H9 (cell line): ENCODE data around the gene APC. TPM values are rescaled to one million over a fixed set of nuclear protein-coding genes. Genes with fewer than 3 reads are reported as not detected.

Source experiments
- DNase-seq: peaks from one replicate; pipeline ENCODE4 v3.0.0-alpha.2; 2017
- H2AFZ ChIP-seq: one replicate; pipeline ENCODE4 v1.6.1; 2013; ENCODE audit warnings: mild to moderate bottlenecking, low read length, control low read depth, moderate library complexity
- H2AK5ac ChIP-seq: 2 replicates; pipeline ENCODE4 v1.6.1; 2013; ENCODE audit warnings: low read length, control low read depth, mixed read lengths; ENCODE audit not compliant: insufficient read length
- H2BK120ac ChIP-seq: one replicate; pipeline ENCODE4 v1.6.1; 2013; ENCODE audit warnings: low read depth, mild to moderate bottlenecking, low read length, control low read depth, inconsistent platforms; ENCODE audit not compliant: poor library complexity, severe bottlenecking
- H2BK12ac ChIP-seq: 2 replicates; pipeline ENCODE4 v1.6.1; 2013; ENCODE audit warnings: low read length, control low read depth, mixed read lengths, low read depth; ENCODE audit not compliant: insufficient read length
- H2BK15ac ChIP-seq: 2 replicates; pipeline ENCODE4 v1.6.1; 2013; ENCODE audit warnings: low read depth, low read length, control low read depth
- H2BK20ac ChIP-seq: one replicate; pipeline ENCODE4 v1.6.1; 2013; ENCODE audit warnings: low read depth, mild to moderate bottlenecking, low read length, control low read depth, inconsistent platforms; ENCODE audit not compliant: poor library complexity, severe bottlenecking
- H2BK5ac ChIP-seq: 2 replicates; pipeline ENCODE4 v1.6.1; 2013; ENCODE audit warnings: low read length, control low read depth, mixed read lengths; ENCODE audit not compliant: insufficient read length
- H3K14ac ChIP-seq: 2 replicates; pipeline ENCODE4 v1.6.1; 2013; ENCODE audit warnings: low read length, control low read depth; ENCODE audit not compliant: insufficient read depth
- H3K18ac ChIP-seq: 2 replicates; pipeline ENCODE4 v1.6.1; 2013; ENCODE audit warnings: low read depth, mild to moderate bottlenecking, mixed read lengths, low read length, control low read depth; ENCODE audit not compliant: insufficient read length
- H3K23ac ChIP-seq: 2 replicates; pipeline ENCODE4 v1.6.1; 2013; ENCODE audit warnings: low read length, control low read depth, mixed read lengths, low read depth; ENCODE audit not compliant: insufficient read length
- H3K23me2 ChIP-seq: 2 replicates; pipeline ENCODE4 v1.6.1; 2013; ENCODE audit warnings: low read depth, mild to moderate bottlenecking, mixed read lengths, low read length, control low read depth; ENCODE audit not compliant: insufficient read length, poor library complexity, severe bottlenecking
- H3K27ac ChIP-seq: 2 replicates; pipeline ENCODE4 v1.5.1; 2013; ENCODE audit warnings: low read length, control low read depth, mixed read lengths, low read depth; ENCODE audit not compliant: insufficient read length
- H3K27me3 ChIP-seq: 2 replicates; pipeline ENCODE4 v1.6.1; 2013; ENCODE audit warnings: low read length, control low read depth, inconsistent platforms; ENCODE audit not compliant: insufficient read depth
- H3K4ac ChIP-seq: 2 replicates; pipeline ENCODE4 v1.6.1; 2013; ENCODE audit warnings: low read depth, mild to moderate bottlenecking, control low read depth, inconsistent platforms, low read length, moderate library complexity
- H3K4me1 ChIP-seq: 2 replicates; pipeline ENCODE4 v1.6.1; 2013; ENCODE audit warnings: low read length, control low read depth, inconsistent platforms; ENCODE audit not compliant: insufficient read depth
- H3K4me2 ChIP-seq: 2 replicates; pipeline ENCODE4 v1.6.1; 2013; ENCODE audit warnings: low read length, control low read depth, mixed read lengths; ENCODE audit not compliant: insufficient read length, insufficient read depth
- H3K56ac ChIP-seq: 2 replicates; pipeline ENCODE4 v1.6.1; 2013; ENCODE audit warnings: low read depth, mild to moderate bottlenecking, mixed read lengths, low read length, control low read depth; ENCODE audit not compliant: insufficient read length
- H3K79me1 ChIP-seq: 2 replicates; pipeline ENCODE4 v1.6.1; 2013; ENCODE audit warnings: low read depth, mild to moderate bottlenecking, moderate library complexity, low read length, control low read depth, inconsistent platforms; ENCODE audit not compliant: insufficient read depth, poor library complexity, severe bottlenecking
- H3K79me2 ChIP-seq: 2 replicates; pipeline ENCODE4 v1.6.1; 2013; ENCODE audit warnings: low read length, control low read depth, inconsistent platforms; ENCODE audit not compliant: insufficient read depth
- H3K9ac ChIP-seq: 2 replicates; pipeline ENCODE4 v1.6.1; 2013; ENCODE audit warnings: low read length, control low read depth, mixed read lengths; ENCODE audit not compliant: insufficient read length; ENCODE audit errors: extremely low read depth
- H3K9me3 ChIP-seq: one replicate; pipeline ENCODE4 v1.6.1; 2013; ENCODE audit warnings: low read depth, low read length, inconsistent platforms; ENCODE audit not compliant: control insufficient read depth
- H3T11ph ChIP-seq: one replicate; pipeline ENCODE4 v1.6.1; 2013; ENCODE audit warnings: mild to moderate bottlenecking, low read length, control low read depth, inconsistent platforms
- H4K20me1 ChIP-seq: one replicate; pipeline ENCODE4 v1.6.1; 2013; ENCODE audit not compliant: control insufficient read depth, insufficient read length, insufficient read depth
- H4K5ac ChIP-seq: 2 replicates; pipeline ENCODE4 v1.6.1; 2013; ENCODE audit warnings: low read depth, mild to moderate bottlenecking, mixed read lengths, low read length, control low read depth; ENCODE audit not compliant: insufficient read length
- H4K8ac ChIP-seq: replicated peaks from 2 replicates; pipeline ENCODE4 v1.6.1; 2013; ENCODE audit warnings: low read length, control low read depth, mixed read lengths, low read depth; ENCODE audit not compliant: insufficient read length
- H4K91ac ChIP-seq: 2 replicates; pipeline ENCODE4 v1.6.1; 2013; ENCODE audit warnings: low read depth, mild to moderate bottlenecking, moderate library complexity, mixed read lengths, low read length, control low read depth; ENCODE audit not compliant: insufficient read length
- H3K27ac Mint-ChIP-seq, 3 experiments: 2 replicates in 2 of 3; 3 replicates in 1 of 3; pipeline ENCODE4 v1.8.0; 2020 to 2021; ENCODE audit warnings: mixed read lengths in 3 of 3, mild to moderate bottlenecking in 1 of 3, moderate library complexity in 1 of 3
- H3K27me3 Mint-ChIP-seq: 2 replicates; pipeline ENCODE4 v1.8.0; 2021; ENCODE audit warnings: low read depth, mild to moderate bottlenecking, moderate library complexity, mixed read lengths
- H3K36me3 Mint-ChIP-seq, 3 experiments: 2 replicates in 2 of 3; 3 replicates in 1 of 3; pipeline ENCODE4 v1.8.0; 2020 to 2021; ENCODE audit warnings: low read depth in 3 of 3, mixed read lengths in 3 of 3; ENCODE audit not compliant: insufficient read depth in 1 of 3
- H3K4me1 Mint-ChIP-seq, 2 experiments: 2 replicates each; pipeline ENCODE4 v1.8.0; 2020; ENCODE audit warnings: mixed read lengths in 2 of 2
- H3K4me3 Mint-ChIP-seq, 2 experiments: 2 replicates in 1 of 2; 3 replicates in 1 of 2; pipeline ENCODE4 v1.8.0; 2020 to 2021; ENCODE audit warnings: mild to moderate bottlenecking in 2 of 2, mixed read lengths in 2 of 2, moderate library complexity in 1 of 2
- H3K9me3 Mint-ChIP-seq, 2 experiments: 2 replicates in 1 of 2; 3 replicates in 1 of 2; pipeline ENCODE4 v1.8.0; 2020; ENCODE audit warnings: mild to moderate bottlenecking in 2 of 2, mixed read lengths in 2 of 2, moderate library complexity in 1 of 2
- WGBS: extraction: QIAGEN DNeasy Blood & Tissue Kit; methylation state at CpG from one replicate; pipeline ENCODE4 v1.1.7; 2013; ENCODE audit warnings: missing lambda C conversion rate, low lambda C conversion rate, mixed read lengths; ENCODE audit not compliant: insufficient read length; ENCODE audit errors: extremely low coverage; 5-methylcytosine and 5-hydroxymethylcytosine counted together
- total RNA-seq: library from RNA; stranded (reverse); gene quantifications from 2 replicates; pipeline ENCODE4 v1.2.1, GENCODE V29; 2021
- TF ChIP-seq, protein P1 (sequence below): fragments of 200-600 bp; sonication (generic); conservative IDR thresholded peaks from 3 replicates; pipeline ENCODE4 v1.8.0; 2021; ENCODE audit warnings: antibody characterized with exemption, mild to moderate bottlenecking

The APC gene
- total RNA-seq, 1 experiment from 2014 or later, result 29.3 TPM

DNA sequence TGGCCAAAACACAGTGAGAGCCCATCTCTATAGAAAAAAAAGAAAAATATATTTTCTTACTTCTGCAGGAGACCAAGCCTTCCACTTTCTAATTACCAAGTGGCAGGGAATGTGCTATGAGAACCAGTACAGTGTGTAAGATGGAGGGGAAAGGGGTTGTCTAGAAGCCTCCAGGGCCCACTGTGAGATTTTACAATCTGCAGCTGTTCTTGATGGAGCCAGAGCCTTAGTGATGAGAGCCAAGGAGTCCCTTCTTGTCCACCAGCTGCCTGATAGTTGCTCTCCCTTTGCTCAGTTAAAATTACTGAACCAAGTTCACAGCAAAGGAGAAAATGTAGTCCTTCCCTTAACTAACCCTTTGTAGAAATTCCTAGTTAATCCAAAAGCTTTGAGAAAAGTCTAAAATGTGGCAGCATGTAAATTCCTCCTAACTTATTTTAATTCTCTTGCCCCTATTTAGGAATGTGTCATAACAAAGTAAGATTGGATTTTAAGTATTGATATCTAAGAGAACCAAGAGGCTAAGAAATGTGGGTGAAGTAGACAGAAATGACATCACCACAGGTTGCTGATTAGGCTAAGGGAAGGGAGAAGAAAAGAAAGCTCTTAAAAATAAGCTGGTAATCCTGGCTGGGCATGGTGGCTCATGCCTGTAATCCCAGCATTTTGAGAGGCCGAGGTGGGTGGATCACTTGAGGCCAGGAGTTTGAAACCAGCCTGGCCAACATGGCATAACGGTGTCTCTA, 142.7 kb downstream of the APC start:
- H2BK20ac ChIP-seq, result no peak overlapping the region
- H2AK5ac ChIP-seq, result no peak overlapping the region
- no peak overlapping the region for H3K14ac ChIP-seq
- no peaks in the 10 kb centered on the region for H4K20me1 ChIP-seq
- no peak overlapping the region for H3K4ac ChIP-seq
- Mint-ChIP-seq H3K9me3 (no peaks in the 10 kb centered on the region), H3K36me3 (peaks cover 0 to 35% (median 23%) of the 10 kb centered on the region in 3 experiments; a peak in 6 of 7 replicates), H3K4me3 (no peak overlapping the region), H3K4me1 (peaks cover 19 to 28% of the 10 kb centered on the region in 2 experiments), H3K27me3 (no peaks in the 10 kb centered on the region), H3K27ac (peak overlapping the region in 1 of 3 experiments; percentile 68; a peak in 2 of 7 replicates)
- no peaks in the 10 kb centered on the region for H3K4me1 ChIP-seq
- H3K27ac ChIP-seq, result no peak overlapping the region
- WGBS, result no CpG with 5 or more reads among the region's 2 CpGs
- no peak overlapping the region for H2BK12ac ChIP-seq
- no peak overlapping the region for H4K91ac ChIP-seq
- no peak overlapping the region for H2BK15ac ChIP-seq
- H4K5ac ChIP-seq, result no peak overlapping the region
- TF ChIP-seq, protein P1, sequence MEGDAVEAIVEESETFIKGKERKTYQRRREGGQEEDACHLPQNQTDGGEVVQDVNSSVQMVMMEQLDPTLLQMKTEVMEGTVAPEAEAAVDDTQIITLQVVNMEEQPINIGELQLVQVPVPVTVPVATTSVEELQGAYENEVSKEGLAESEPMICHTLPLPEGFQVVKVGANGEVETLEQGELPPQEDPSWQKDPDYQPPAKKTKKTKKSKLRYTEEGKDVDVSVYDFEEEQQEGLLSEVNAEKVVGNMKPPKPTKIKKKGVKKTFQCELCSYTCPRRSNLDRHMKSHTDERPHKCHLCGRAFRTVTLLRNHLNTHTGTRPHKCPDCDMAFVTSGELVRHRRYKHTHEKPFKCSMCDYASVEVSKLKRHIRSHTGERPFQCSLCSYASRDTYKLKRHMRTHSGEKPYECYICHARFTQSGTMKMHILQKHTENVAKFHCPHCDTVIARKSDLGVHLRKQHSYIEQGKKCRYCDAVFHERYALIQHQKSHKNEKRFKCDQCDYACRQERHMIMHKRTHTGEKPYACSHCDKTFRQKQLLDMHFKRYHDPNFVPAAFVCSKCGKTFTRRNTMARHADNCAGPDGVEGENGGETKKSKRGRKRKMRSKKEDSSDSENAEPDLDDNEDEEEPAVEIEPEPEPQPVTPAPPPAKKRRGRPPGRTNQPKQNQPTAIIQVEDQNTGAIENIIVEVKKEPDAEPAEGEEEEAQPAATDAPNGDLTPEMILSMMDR, result no peak
- DNase-seq, result no peak
- no peaks in the 10 kb centered on the region for H3K27me3 ChIP-seq
- H3K18ac ChIP-seq, result no peak overlapping the region
- no peaks in the 10 kb centered on the region for H3K9me3 ChIP-seq
- no peak overlapping the region for H3K4me2 ChIP-seq
- H3K79me1 ChIP-seq, result no peaks in the 10 kb centered on the region
- H3T11ph ChIP-seq, result no peak overlapping the region
- no peak overlapping the region for H2BK5ac ChIP-seq
- H3K9ac ChIP-seq, result no peak overlapping the region
- H2AFZ ChIP-seq, result no peak overlapping the region
- H2BK120ac ChIP-seq, result no peak overlapping the region
- H4K8ac ChIP-seq, result no peak overlapping the region
- H3K56ac ChIP-seq, result no peak overlapping the region
- H3K23me2 ChIP-seq, result no peaks in the 10 kb centered on the region
- H3K23ac ChIP-seq, result no peak overlapping the region
- no peaks in the 10 kb centered on the region for H3K79me2 ChIP-seq
